Nucleus accumbens (tissue), 56 donors: ENCODE measurements around the gene EPDR1.

Source experiments
- DNase-seq, 56 donors: peaks; one replicate each; lab custom pipeline; 2025; lab: John Stamatoyannopoulos, UW

The EPDR1 gene

DNA sequence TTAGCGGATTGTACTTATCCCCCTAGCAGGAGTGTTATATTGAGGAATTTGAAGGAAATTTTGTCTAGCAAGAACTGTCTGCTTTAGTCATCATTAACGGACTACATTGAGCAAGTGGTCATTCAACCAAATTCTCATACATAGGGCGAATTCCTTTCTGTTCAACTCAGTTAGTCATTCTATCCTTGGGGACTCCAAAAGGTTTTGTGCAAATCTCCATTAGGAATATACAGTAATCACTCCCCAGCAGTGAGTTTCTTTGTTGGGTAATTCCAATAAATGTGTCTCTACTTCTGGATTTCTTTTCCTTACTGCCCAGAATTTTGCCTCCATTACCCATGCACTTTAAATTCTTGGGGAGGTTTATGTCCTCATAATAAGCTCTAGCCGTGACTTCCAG, 51.1 kb downstream of the EPDR1 start:
- DNase-seq, result no peak

DNA sequence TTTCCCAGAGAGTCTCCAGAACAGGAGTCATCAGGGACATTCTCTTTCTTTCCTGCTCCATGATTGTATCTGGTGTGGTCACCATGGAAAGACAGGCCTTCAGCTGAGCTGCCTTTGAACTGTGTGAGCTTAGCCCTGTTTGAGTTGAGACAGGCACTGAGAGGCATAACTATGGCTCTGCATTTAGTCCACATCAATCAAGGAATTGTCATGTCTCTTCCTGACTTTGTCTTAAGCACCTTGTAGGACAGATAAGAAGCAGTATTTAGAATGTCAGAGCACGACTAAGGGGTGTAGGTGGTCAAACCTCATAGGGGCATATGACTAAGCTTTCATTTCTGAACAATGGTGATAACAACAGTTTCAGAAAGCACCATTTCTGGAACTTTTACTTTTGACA, 53.5 kb downstream of the EPDR1 start:
- no peak for DNase-seq

DNA sequence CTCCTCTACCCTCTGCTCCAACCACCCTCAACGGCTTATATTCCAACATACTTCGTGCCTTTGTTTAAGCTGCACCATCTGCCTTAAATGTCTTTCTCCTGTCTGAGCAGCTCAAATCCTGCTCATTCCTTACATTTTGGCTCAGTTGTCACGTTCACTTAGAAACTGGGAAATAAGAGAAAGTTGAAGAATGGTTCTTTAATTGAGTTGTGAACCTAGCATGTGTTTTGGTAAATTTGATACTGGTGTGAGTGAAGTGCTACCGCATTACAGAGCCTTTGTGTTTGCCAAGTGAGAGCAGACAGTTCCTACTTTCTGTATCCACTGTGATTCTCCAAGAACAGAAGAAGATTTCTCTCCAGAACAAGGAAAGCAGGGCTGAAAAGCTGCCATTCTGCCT, 54.3 kb downstream of the EPDR1 start:
- no peak for DNase-seq

DNA sequence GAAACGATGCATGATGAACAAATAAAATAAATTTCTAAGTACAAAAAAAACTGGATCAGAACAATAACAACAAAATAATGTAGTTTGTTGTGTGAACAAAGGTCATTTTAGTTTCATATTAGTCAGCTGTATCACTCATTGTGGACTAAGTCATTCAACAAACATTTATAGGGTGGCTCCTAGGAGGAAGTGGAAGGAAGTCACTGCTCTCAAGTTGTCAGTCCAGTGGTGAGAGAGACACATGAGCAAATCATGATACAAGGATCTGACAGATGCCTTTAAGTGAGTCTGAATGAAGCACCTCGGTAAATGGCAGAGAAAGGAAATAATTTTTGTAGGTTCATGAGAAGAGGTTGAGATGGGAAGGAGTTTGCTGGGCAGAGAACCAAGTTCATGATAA, 56.8 kb downstream of the EPDR1 start:
- DNase-seq, result no peak

DNA sequence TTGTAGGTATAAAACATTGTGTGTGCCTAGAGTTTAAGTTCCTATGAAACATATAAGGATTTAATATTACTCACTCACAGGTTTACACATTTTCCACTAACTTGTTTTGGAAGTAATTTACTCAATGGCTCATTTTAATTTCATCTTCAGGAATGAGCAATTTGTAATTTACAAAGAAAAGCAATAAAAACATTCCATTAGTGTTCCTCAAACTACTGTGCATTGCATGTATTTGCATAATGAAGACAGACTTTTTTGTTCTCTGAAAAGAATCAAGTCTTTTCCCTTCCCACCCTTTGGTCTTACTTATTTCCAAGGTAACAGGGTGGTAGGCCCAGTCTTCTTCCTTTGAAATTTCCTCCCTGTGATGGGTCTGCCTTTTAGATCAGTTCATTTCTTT, 61.2 kb downstream of the EPDR1 start:
- DNase-seq, result no peak

DNA sequence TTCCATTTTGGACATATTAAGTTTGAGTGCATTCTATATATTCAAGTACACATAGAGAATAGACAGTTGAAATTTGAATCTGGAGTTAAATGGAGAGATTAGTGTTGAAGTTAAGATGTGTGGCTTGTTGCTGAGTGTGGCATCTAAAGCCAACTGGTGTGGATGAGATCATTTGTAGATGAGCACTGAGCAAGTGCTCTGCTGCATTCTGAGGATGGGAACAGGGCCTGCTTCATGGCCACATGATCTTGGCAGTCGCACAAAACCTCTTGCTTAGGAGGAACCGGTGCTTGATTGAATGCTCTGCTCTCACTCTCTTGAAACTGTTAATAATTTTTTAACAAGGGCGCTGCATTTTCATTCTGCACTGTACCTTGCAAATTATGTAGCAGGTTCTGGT, 62.0 kb downstream of the EPDR1 start:
- peak in 3 of 56 donors; percentile 2 to 6 (median 4) for DNase-seq

DNA sequence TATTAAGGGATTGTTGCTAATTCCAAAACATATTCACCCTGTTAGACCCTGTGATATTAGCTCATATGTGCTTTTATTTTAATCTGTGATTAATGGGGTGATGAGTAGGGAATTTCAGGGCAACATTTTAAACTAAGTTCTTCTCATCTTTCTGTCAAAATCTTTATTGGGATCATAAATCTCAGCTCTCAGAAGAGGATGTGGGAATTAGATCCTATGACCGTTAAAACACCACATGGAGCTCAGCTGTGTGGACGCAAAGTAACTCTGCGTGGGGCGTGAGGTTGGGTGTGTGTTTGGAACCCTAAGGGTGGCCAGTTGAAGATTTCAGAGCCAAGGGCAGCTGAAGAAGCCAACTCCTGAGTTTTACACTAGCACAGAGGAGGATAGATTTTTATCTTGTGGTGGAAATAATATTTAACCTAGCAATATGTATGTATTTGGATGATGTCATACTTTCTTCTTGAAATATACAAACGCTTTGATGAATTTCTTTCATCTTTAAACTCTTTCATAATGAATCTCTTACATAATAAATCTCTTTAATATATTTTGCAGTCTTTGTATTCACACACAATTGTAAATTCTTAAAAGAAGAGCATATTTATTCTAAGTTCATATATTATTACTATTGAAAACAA, 64.4 kb downstream of the EPDR1 start:
- no peak for DNase-seq

DNA sequence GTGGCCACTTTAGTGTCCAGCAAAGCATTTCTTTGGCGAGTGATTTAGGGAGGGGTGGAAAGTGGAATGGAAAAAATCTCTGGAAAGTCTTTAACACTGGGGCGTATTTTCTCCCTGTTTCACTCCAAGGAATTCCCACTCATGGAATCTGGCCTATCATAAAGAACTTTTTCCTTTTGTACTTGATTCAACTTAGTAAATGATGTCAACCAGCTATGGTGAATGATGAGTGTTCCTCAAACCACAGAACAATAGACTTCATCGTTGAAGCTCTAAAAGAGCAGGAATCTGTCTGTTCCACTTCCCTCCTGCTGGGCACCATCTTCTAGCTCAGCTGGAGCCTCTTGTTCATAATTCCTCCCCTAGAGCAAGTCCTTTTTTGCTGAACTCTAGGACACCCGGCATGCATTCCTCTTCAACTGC, 66.5 kb downstream of the EPDR1 start:
- no peak for DNase-seq

DNA sequence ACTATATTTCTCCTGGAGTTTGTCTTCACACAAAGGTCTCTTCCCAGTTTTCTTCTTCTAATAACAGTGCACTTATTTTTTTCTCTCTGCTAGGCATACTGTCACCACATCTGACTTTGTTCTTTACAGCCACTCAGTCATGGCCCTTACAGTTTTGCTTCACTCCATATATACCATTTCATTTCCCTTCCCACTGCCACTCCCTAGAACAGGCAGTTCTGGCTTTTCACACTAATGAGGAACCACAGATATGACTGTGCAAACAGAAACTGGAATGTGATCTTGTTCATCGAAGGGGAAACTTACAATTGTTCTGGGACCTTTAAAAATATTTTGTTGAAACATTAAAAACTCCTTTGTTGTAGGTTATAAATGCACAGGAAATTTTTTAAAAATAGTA, 67.3 kb downstream of the EPDR1 start:
- DNase-seq, result no peak

DNA sequence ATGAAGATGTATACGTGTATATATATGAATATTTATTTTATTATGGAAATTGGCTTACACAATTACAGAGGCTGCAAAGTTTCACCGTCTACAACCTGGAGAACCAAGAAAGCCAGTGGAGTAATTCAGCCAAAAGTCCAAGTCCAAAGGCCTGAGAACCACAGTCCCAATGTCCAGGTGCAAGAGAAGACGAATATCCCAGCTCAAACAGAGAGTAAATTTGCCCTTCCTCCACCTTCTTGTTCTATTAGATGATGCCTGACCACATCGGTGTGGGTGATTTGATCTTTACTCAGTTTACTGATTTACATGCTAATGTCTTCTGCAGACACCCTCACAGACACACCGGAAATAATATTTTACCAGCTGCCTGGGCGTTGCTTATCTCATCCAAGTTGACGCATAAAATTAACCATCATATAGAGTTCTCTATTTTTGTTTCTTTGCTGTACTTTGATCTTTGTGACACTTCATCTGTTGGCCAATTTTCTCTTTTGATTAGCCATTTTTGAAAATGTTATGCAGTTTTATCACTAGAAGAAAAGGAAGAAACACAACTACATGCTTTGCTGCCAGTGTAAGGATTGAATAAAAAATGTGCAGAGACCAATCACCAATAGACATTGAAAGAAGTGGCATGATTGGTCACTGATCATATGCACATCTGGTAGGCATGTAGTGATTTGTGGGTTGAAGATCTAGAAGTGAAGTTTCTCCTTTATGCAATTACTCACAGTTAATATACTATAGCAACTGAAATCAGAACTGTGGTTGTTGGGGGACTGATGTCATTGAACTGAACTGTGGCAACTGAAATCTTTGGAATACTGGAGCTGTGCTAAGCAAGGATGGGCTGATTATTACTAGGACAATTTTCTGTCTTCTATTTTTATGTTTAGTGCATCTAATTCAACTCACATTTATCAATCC, 68.5 kb downstream of the EPDR1 start:
- DNase-seq, result no peak

DNA sequence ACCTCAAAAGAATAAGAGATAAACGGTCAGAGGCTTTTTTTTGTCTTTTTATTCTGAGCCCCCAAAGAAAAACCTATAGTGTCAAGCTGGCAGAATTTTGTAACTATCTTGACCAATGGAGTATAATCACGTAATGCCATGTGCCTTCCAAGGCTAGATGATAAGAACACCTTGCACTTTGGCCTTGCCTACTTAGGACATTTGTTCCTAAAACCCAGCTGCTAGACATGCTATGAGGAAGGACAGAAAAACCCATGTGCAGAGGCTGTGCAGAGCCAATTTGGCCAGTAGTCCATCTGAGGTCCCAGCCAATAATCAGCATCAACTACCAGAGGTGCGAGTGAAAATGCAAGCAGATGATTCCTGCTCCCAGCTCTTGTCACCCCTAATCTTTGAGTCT, 69.9 kb downstream of the EPDR1 start:
- no peak for DNase-seq

DNA sequence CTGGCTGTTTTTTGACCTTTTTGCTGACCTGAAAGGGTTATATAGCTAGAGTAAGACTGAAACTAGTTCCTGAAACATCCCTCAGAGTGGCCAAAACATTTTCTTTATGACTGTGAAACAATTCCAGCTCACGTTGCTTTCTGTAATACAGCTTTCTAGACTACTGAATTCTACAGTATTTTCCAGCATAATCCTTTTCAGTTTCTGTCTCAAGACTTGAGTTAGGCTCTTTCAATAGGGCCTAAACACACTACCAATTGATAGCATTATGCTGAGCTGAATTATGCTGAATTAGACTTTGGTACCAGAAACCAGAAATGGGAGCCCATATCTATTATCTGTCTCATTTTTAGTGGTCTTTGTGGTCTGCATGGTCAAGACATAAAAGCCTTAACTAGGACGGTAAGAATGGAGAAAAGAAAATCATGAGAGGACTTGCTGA, 72.6 kb downstream of the EPDR1 start:
- no peak for DNase-seq

DNA sequence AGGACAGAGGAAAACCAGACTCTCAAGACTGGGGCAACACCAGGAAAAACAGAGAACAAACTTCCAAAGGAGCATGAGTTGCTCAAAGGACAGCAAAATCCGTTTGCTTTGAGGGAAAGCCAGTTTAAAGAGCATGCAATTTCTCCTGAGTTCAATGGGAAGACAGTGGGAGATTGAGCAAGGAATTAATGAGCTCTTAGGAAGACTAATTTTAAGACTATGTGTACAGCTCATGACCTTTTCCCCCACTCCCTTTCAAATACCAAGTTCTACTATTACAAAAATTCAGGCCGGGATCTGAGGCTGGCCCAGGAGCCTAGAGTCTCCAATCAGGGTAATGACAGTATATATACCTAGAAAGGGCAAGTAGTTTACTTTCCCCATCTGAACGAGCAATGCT, 79.2 kb downstream of the EPDR1 start:
- DNase-seq, result no peak

DNA sequence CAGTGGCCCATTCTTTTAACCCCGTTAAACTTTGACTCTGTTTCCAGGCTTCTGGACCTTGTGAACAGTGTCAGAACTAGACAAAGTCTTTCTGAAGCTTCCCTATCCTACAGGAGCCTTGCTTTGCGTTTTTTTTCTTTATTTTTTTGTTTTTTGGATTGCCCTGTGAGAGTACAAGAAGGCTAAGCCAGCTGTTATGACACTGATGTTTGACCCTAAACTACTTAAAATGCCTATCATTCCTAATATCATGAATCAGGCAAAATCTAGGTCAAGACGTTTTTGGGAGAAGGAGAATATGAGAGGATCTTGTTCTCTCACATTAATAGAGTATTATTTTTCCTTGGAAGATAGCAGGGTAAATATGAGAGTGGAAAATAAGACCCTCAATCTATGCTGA, 79.8 kb downstream of the EPDR1 start:
- no peak for DNase-seq
